Smooth muscle cell of the pulmonary artery (primary cell): ENCODE measurements around the gene SYT4. TPM values are rescaled to one million over a fixed set of nuclear protein-coding genes. Genes with fewer than 3 reads are reported as not detected.

Experiments
- total RNA-seq: library from RNA; depleted of rRNA; stranded (reverse); fragments of >200 nt; gene quantifications from 2 replicates; pipeline ENCODE4 v1.2.3, GENCODE V29; 2014

The SYT4 gene, protein sequence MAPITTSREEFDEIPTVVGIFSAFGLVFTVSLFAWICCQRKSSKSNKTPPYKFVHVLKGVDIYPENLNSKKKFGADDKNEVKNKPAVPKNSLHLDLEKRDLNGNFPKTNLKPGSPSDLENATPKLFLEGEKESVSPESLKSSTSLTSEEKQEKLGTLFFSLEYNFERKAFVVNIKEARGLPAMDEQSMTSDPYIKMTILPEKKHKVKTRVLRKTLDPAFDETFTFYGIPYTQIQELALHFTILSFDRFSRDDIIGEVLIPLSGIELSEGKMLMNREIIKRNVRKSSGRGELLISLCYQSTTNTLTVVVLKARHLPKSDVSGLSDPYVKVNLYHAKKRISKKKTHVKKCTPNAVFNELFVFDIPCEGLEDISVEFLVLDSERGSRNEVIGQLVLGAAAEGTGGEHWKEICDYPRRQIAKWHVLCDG
- total RNA-seq, result not detected in 2 replicates

DNA sequence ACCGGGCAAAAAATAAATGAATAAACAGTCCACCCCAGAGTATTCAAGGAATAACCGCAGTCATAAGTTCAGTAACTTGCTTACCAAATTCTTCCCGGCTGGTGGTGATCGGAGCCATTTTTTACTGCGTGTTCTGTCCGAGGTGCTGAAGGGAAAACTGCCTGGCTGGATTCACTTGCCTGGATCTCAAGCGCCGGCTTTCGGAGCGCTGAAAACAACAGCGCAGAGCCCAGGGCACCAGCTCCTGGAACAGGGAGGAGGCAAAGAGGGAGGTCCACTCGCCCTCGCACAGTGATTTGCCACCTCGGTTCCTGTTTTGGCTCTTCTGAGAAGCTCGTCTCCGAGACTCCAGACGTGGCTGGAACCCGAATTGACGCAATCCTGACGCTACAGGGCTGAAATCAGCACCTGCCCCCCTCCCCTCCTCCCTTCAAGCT lies at the start of gene SYT4:
SYT4 (minus strand) TSS at position 327 of the 437 bp plus-strand sequence; CDS start at position 118, 209 bp downstream.

Other genes with a start within 250 kb of the SYT4 start
- gene RIT2, start 161.8 kb downstream of the SYT4 start, total RNA-seq, result not detected in 2 replicates